Adipocyte (in vitro differentiated cells): Measurements from ENCODE around the gene CPED1.
"Not testable (repeated sequence)": the region's sequence is repeated elsewhere in the genome, so short reads cannot be mapped to it uniquely, and the experiment has no call there.

ENCODE experiments used
- DNase-seq: peaks from one replicate; pipeline ENCODE4 v3.0.0-alpha.2; 2015; ENCODE audit warnings: low read depth
- H3K27me3 ChIP-seq: replicated peaks from 2 replicates; pipeline ENCODE4 v1.7.0; 2013; ENCODE audit warnings: mild to moderate bottlenecking, low read length, moderate library complexity; ENCODE audit not compliant: control insufficient read depth, insufficient read depth
- H3K36me3 ChIP-seq: 2 replicates; pipeline ENCODE4 v1.7.0; 2013; ENCODE audit warnings: low read length, mild to moderate bottlenecking, moderate library complexity; ENCODE audit not compliant: control insufficient read depth, insufficient read depth, severe bottlenecking
- H3K4me1 ChIP-seq: 2 replicates; pipeline ENCODE4 v1.7.0; 2013; ENCODE audit warnings: mild to moderate bottlenecking, low read length, moderate library complexity; ENCODE audit not compliant: control insufficient read depth, insufficient read depth
- H3K4me3 ChIP-seq: 2 replicates; pipeline ENCODE4 v1.7.0; 2013; ENCODE audit warnings: mild to moderate bottlenecking, low read length, moderate library complexity
- H3K9ac ChIP-seq: 2 replicates; pipeline ENCODE4 v1.7.0; 2013; ENCODE audit warnings: mild to moderate bottlenecking, low read length, moderate library complexity
- H3K9me3 ChIP-seq: 2 replicates; pipeline ENCODE4 v1.7.0; 2013; ENCODE audit warnings: mild to moderate bottlenecking, low read length, moderate library complexity; ENCODE audit not compliant: control insufficient read depth

CPED1 gene

GRCh38 chr7:121023683-121024511 is 35.4 kb downstream of the CPED1 start:
- no peaks in the 10 kb centered on the region for H3K36me3 ChIP-seq
- no peaks in the 10 kb centered on the region for H3K9me3 ChIP-seq
- H3K4me3 ChIP-seq: peak overlapping the region; percentile 55
- no peaks in the 10 kb centered on the region for H3K27me3 ChIP-seq
- peak overlapping the region; percentile 23 for H3K9ac ChIP-seq
- peaks cover 50% of the 10 kb centered on the region for H3K4me1 ChIP-seq
- peak; percentile 63 for DNase-seq

DNA sequence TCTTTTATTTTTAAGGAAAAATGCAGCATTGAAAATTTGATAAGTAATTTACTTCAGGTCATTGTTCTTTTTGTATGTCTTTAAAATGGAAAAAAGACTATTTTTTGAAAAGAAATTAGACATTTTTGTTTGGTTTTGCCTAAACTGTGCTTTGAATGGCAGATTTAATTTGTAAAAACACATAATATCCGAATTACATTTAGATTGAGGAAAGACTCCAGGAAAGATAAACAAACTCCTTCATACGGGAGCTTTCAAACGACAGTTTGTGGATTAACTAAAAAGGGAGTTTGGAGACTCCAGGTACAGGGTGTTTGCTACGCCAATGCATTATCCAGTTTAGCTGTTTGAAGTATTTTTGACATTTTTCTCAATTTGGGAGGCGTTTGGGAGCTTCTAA is 36.1 kb downstream of the CPED1 start:
- H3K36me3 ChIP-seq: no peaks in the 10 kb centered on the region
- no peaks in the 10 kb centered on the region for H3K27me3 ChIP-seq
- H3K4me3 ChIP-seq: peak overlapping the region; percentile 55
- DNase-seq: peak; percentile 7
- peak overlapping the region; percentile 23 for H3K9ac ChIP-seq
- peaks cover 43% of the 10 kb centered on the region for H3K4me1 ChIP-seq
- H3K9me3 ChIP-seq: no peaks in the 10 kb centered on the region

DNA sequence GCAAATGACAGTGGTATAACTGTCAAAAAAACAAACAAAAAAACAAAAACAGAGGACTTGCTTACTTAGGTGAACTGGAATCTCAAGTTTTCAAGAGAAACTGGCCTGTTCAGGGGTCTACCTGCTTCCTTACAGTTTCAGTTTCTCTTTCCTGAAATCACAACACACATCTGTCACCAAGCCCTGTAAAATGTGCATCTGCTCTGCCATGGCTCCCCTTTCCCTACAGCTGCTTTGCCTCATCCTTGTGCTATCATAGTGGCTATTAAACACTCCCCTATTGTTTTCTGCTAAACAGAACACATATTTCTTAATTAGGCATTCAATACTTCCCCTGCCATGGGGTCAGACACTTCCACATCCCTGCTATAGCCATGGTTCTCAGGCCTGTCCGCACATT is 37.6 kb downstream of the CPED1 start:
- DNase-seq: no peak
- no peaks in the 10 kb centered on the region for H3K36me3 ChIP-seq
- H3K4me3 ChIP-seq: no peak overlapping the region
- H3K9ac ChIP-seq: no peak overlapping the region
- no peaks in the 10 kb centered on the region for H3K27me3 ChIP-seq
- peaks cover 28% of the 10 kb centered on the region for H3K4me1 ChIP-seq
- H3K9me3 ChIP-seq: no peaks in the 10 kb centered on the region

GRCh38 chr7:121026577-121027111 is 38.1 kb downstream of the CPED1 start:
- Histone ChIP-seq H3K4me3 (no peak overlapping the region), H3K9ac (no peak overlapping the region), H3K9me3 (no peaks in the 10 kb centered on the region), H3K36me3 (no peaks in the 10 kb centered on the region), H3K27me3 (no peaks in the 10 kb centered on the region), H3K4me1 (peaks cover 26% of the 10 kb centered on the region)
- no peak for DNase-seq

DNA sequence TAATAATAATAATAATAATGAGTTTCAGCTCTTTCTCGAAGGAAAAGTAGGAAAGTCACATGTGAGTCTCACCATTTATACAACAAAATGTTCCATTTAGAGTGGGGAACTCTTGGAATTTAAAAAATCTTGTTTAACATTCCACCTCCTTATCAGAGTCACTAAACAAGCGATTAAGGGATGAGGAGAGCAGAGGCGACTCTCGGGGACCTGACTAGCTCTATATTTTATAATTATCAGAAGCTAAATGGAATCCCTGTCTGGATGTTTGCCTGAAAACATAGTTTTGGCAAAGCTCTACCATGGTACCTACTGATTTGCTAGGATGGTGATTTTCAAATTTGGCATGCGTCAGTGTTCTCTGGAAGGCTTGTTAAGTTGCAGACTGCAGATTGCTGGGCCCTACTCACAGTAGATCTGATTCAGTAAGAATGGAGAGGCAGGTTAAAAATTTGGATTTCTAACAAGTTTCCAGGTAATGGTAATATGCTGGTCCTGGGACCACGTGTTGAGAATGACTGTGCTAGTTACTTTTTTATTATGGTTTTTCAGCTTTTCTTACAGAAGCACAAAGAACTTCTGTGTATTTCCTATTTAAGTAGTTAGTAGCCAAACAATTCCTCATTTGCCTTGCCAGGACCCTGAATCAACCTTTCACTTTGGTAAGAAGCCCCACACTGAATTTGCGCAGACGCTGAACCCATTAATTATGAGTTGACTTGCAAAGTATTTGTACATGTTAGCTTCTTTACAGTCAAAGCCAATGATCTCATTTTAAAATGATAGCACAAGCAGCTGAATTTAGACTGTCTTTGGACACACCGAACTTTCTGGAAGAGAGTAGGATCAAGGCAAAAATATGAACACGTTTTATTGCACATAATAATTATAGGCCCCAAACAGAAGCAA is 39.5 kb downstream of the CPED1 start:
- peaks cover 30% of the 10 kb centered on the region for H3K4me1 ChIP-seq

GRCh38 chr7:121029302-121029701 is 40.8 kb downstream of the CPED1 start:
- no peak for DNase-seq
- H3K9ac ChIP-seq: no peak overlapping the region
- H3K4me3 ChIP-seq: no peak overlapping the region
- no peaks in the 10 kb centered on the region for H3K27me3 ChIP-seq
- H3K4me1 ChIP-seq: peaks cover 25% of the 10 kb centered on the region
- H3K9me3 ChIP-seq: no peaks in the 10 kb centered on the region
- H3K36me3 ChIP-seq: no peaks in the 10 kb centered on the region

More for the DNA sequence above, 39.5 kb downstream of the CPED1 start:
- Histone ChIP-seq H3K27me3 (no peaks in the 10 kb centered on the region), H3K9me3 (no peaks in the 10 kb centered on the region), H3K9ac (peak overlapping the region; percentile 20), H3K36me3 (no peaks in the 10 kb centered on the region), H3K4me3 (no peak overlapping the region)
- no peak for DNase-seq

GRCh38 chr7:121030308-121030707 is 41.8 kb downstream of the CPED1 start:
- H3K9ac ChIP-seq: no peak overlapping the region
- H3K27me3 ChIP-seq: no peaks in the 10 kb centered on the region
- no peaks in the 10 kb centered on the region for H3K9me3 ChIP-seq
- DNase-seq: no peak
- peaks cover 17% of the 10 kb centered on the region for H3K4me1 ChIP-seq
- H3K36me3 ChIP-seq: no peaks in the 10 kb centered on the region
- H3K4me3 ChIP-seq: peak overlapping the region; percentile 40

DNA sequence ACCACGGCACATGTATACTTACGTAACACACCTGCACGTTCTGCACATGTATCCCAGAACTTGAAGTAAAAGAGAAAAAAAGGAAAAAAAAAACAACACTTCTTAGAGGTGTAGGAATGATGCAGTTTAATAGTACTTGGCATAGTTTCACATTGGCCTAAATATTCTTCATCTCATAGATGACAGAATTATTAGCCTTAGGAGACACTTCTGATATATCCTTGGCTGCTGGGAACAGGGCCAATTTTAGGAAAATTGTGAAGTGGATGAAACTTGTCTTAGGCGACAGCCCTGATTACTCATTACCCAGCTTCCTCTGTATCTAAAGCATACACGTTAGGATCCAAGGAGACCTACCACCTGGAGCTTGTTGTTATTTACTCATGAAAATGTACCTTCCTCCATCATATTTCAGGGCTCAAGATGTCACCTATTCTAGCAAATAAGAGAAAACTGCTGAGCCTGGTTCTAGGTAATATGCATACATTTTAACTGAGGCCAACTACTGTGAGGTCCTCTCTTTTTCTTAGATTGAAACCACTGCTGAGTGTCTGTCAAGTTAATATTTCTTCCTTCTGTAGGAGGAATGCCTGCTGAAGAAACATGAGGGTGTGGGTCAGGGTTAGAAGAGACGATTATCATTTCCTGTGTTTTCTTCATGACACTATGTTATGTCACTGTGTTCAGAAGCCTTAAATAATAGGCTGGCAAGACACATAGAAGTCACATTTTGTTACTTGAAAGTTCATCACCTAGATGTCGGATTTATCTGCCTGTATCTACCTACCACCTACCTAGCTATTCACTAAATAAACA is 44.3 kb downstream of the CPED1 start:
- no peaks in the 10 kb centered on the region for H3K27me3 ChIP-seq
- no peak overlapping the region for H3K9ac ChIP-seq
- H3K4me1 ChIP-seq: peaks cover 15% of the 10 kb centered on the region
- no peak for DNase-seq
- H3K4me3 ChIP-seq: no peak overlapping the region
- no peaks in the 10 kb centered on the region for H3K36me3 ChIP-seq
- no peaks in the 10 kb centered on the region for H3K9me3 ChIP-seq

DNA sequence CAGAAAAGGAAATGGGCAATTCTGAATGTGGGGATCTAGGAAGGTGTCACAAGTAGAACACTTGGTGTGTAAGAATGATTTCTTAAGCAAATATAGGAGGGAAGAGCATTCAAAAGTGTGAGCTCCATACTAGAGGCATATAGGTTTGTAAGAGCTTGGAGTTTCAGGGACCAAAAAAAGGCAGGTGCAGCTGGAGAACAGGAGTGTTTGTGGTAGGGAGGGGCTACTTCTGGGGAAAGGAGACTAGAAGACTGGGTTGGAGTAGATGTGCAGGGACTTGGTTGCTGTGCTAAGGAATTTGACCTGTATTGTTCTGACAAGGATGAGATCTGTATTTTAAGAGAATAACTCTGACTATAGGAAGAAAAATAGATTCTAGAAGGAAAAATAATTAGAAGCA is 46.4 kb downstream of the CPED1 start:
- H3K4me3 ChIP-seq: no peak overlapping the region
- H3K9ac ChIP-seq: no peak overlapping the region
- H3K36me3 ChIP-seq: no peaks in the 10 kb centered on the region
- no peaks in the 10 kb centered on the region for H3K9me3 ChIP-seq
- H3K4me1 ChIP-seq: peaks cover 7% of the 10 kb centered on the region
- DNase-seq: no peak
- no peaks in the 10 kb centered on the region for H3K27me3 ChIP-seq

- not testable (repeated sequence) for DNase-seq, H3K36me3 ChIP-seq, H3K9me3 ChIP-seq, H3K9ac ChIP-seq, H3K4me3 ChIP-seq, H3K27me3 ChIP-seq
- H3K4me1 ChIP-seq: peaks cover 11% of the 10 kb centered on the region
Observed at GRCh38 chr7:121036776-121037175, 48.3 kb downstream of the CPED1 start.
